Measurements from ENCODE around the gene GPATCH8.
"Not testable (repeated sequence)": the region's sequence is repeated elsewhere in the genome, so short reads cannot be mapped to it uniquely, and the experiment has no call there.

Gene GPATCH8

DNA sequence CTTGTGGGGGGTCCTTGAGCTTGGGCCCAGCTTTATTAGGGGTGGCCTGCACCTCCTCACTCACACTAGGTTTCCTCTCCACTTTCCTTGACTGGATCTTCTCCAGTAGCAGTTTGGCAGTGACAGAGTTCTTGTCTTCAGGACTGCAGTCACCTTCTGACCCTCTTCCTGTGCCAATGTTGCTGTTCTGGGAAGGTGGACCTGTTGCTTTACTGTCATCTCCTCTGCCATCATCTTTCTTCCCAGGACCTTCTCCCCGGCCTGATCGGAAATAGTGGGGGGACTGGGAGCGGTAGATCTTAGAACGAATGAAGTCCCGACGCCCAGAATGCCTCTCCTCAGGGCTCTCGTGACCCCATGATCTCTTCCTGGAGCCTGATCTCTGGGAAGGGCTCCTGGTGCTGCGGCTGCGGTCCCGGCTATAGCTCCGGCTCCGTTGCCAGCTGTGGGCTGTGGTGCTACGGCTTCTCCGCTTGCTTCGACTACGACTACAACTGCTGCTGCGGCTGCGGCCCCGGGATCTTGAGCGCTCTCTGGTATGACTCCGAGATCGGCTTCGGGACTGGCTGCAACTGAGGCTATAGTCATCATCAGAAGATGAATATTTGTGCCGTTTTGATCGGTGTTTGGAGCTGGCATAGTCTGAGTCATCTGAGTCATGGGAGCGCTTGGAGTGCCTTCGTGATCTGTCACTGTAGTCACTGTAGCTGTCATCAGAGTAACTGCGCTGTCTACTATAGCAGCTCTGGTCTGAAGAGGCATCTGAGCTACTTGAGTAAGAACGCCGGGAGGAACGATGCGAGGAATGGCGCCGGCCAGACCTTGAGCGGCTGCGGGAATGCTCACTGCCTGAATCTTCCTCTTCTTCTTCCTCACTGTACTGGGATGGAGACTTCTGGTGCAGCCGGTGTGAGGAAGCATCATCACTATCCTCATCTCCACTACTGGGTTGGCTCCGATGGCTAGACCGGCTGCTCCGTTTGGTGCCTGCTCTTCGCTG is 104.2 kb downstream of the GPATCH8 start:
- DNase-seq (ENCODE audit: extremely low read depth in 1 of 2, low read depth in 1 of 2): no peak

DNA sequence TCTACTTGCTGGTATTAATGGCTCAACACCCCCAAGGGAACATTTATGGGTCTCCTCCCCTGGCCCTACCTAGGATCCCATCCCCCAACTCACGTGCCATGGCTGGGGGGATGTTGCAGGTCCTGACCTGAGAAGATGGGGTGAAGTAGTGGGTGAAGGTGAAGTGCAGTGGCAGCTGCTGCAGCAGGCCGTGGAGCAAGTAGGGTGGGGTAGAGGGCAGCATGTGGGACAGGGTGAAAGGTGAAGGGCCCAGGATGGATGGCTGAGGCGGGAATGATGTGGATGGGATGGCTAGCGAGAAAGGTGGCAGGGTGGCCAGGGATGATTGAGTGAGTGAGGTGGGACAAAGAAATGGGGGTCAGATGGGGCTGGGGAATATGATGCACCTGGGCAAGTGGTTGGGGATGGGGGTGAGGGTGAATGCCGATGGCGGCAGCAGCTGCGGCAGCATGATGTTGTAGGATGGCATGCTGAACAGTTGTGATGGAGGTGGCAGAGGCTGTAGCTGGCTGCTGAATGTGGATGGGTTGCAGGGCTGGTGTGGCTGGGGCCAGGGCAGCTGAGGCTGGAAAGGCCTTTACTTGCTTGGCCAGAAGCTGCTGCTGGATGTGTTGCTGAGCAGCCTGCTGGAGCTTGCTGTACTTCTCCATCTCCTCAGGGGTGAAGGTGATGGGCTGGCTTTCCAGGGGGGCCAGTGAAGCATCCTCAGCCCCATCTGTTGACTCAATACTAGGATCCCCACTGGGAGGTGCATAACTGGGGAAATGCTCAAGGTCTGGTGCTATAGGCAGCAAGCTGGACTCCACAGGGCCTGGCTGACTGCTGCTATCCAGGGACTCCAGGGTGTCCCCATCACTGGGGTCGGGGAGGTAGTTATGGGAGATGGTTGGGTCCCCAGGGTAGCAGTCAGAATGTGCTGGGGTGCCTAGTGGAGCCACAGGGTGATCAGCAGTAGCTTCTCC is 105.4 kb downstream of the GPATCH8 start:
- DNase-seq (ENCODE audit: extremely low read depth in 1 of 2, low read depth in 1 of 2): no peak

DNA sequence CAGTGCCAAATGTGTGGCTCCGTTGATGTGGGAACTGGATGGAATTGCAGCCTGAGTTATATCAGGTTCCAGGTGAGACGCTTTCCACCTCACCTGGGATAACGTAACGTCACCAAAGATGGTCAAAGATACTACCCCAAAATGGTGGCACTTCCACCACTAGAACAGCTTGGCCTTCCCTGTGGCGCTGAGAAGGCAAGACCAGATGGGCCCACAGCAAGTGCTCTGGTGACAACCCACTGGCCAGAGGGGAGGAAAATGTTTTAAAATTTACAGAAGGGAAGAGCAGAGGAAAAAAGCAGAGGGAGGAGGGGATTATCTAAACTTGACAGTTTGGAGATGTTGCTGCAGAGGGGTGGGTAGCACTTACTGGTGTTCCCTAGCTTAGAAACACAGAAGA is 106.3 kb downstream of the GPATCH8 start:
- no peak for DNase-seq (ENCODE audit: extremely low read depth in 1 of 2, low read depth in 1 of 2)

DNA sequence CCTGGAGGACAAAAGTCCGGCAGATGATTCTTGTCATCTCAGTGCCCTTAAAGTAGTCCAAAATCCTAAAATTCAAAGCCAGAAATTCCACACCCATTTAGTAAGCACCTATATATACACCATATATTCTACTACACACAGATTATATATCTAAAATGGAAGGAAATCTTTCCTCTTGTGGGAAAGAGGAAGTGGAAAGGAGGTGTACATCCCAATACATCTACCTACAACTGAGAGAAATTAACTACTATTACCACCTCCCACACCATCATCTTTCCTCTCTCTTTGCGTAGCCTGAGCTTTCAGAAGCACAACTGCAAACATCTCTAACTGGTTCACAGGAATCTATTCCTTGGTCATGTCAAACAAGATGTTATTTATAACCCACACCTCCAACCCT is 108.4 kb downstream of the GPATCH8 start:
- no peak for DNase-seq (ENCODE audit: extremely low read depth in 1 of 2, low read depth in 1 of 2)

DNA sequence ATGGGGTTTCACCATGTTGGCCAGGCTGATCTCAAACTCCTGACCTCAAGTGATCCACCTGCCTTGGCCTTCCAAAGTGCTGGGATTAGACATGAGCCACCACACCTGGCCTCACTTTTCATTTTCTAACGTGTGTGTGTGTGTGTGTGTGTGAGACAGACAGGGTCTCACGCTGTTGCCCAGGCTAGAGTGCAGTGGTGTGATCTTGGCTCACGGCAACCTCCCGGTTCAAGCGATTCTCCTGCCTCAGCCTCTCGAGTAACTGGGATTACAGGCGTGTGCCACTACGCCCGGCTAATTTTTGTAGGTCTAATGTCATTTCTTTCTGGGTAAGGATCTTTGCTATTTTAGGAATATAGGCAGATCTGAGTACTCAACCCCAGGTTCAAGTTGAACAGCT is 109.1 kb downstream of the GPATCH8 start:
- not testable (repeated sequence) for DNase-seq (ENCODE audit: extremely low read depth in 1 of 2, low read depth in 1 of 2)

DNA sequence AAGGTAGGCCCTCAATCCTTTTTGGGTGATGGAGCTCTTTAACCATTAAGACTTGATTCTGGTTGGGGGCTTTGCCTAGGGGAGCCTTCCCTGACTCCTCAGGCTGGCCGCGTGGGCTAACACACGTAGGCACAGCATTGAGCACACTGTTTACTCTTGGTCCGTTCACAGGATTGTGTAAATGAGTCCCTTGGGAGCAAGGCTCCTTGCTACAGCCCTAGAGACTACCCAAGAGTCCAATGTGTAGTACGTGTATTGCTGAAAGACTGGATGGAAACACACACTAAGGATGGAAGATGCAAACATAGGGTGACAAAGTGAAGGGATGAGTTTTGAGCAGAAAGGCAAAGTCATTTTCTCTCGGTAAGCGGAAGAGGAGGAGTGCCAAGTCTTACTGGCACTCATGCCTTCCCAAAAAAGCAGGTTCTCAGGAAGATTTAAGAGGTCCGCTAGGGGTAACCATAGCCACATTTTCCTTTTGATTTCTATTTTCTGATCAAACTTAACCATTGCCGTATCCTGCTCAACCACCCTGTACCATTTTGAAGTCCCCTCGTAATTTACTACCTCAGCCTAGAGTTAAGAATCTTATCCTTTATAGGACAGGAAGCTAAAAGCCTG is 112.8 kb downstream of the GPATCH8 start:
- no peak for DNase-seq (ENCODE audit: extremely low read depth in 1 of 2, low read depth in 1 of 2)

DNA sequence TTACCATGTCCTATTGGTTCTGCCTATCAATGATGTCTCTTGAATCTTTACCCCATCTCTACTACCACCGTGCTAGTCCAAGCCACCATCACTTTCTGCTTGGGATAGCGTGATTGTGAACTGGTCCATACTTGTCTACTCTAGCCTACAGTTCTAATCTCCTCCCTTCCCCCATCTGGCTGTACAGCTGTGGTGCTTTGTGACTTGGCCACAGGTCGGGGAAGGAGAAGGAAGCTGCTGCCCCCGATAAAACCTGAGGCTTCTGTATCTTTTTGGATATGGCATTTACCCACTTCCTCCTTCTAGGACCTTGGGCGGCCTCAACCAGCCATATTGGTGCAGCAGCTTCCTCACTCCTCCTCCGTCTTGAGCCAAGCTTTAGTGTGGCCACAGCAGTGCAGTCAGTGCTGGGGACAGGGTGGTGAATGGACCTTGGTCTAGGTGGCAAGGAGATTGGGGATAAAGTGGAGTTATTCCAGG is 113.4 kb downstream of the GPATCH8 start:
- DNase-seq (ENCODE audit: extremely low read depth in 1 of 2, low read depth in 1 of 2): no peak

DNA sequence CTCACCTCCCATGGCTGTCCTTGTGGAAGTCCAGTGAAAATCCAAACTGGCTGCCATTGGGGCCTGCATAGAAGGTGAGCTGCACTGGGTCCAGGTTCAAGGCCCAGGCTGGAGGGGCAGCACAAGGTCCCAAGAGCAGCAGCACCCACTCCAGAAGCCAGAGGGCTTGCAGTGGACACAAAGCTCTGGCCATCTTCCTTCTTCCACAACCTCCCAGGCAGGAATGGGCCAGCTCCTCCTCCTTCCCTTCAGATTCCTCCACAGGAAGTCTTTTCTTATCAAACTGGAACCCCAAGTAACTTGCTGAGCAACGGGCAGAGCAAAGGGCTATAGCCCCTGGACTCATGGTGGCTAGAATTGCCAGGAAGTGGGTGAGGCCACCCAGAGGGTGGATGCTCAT is 113.9 kb downstream of the GPATCH8 start, which contains the start of gene ITGA2B:
ITGA2B (minus strand) TSS at position 369 of the 400 bp plus-strand sequence; CDS start at position 193, 176 bp downstream.
- no peak for DNase-seq (ENCODE audit: extremely low read depth in 1 of 2, low read depth in 1 of 2)

DNA sequence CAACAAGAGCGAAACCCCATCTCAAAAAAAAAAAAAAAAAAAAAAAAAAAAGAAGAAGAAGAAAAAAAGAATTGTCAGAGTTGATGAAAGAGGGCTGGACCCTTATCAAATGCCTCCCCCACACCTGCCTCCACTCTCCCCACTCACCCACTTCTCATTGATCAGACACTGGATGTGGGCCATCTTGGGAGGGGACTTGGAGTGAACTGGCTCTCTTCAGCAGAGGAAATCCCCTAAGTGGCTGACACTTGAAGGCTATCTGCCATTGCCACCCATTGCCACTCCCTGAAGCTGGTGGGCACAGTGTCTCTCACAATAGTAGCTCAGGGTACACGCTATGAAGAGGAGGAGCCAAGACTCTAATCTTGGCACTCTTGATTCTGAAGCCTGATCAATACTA is 115.4 kb downstream of the GPATCH8 start:
- no peak for DNase-seq (ENCODE audit: extremely low read depth in 1 of 2, low read depth in 1 of 2)

DNA sequence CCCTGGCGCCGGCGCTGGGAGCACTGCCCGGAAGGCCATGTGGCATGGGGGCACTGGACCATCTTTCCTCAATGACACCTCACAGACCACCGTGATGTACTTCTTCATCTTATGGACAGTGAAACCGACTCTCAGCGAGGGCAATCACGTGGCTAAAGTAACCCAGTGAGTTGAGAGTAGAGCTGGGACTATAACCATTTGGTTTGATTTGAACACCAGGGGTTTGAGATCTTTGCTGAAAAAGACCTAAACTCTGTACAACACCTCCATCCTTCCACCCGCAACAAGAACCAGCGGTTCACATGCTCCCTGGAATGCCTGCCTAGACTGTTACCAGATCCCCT is 117.1 kb downstream of the GPATCH8 start:
- DNase-seq (ENCODE audit: extremely low read depth in 1 of 2, low read depth in 1 of 2): no peak

DNA sequence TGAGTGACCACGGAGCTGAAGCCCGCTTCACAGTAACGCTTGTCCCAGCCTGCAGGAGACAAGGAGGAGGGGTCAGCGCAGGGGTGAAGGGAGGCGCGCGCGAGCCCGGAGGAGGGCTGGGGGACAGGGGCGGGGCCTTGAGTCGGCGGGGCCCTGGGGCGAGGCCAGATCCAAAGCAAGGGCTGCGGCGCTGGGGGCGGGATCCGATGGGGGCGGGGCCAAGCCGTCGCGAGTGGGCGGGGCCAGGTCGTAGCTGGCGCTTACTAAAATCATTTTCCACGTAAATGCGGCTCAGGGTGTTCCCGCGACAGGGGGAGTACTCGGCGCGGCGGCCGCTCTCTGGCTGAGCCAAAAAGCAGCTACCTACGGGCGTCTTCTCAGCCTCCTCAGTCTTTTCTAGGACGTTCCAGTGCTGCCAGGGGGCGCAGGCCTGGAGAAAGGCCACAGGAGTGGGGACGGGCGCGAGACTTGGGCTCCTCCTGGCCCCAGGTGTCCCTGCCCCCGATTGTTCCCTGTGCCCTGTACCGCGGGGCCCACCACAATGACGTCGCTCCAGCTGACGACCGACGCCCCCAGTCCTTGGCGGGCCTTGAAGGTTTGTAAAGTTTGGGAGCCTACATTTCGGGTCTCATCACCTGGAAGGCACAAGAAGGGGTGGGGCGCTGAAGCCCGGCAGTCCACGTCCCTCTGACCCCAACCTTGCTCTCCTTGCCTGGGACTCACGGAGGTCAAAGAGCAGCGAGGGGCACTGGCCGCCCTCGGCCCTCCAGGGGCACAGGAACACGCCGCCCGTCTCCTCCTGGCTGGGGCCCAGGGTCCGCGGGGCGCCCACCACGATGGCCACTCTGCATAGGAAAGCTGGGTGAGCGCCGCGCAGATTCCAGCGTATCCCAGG is 117.7 kb downstream of the GPATCH8 start:
- DNase-seq (ENCODE audit: extremely low read depth in 1 of 2, low read depth in 1 of 2): peak; percentile 59 to 77

DNA sequence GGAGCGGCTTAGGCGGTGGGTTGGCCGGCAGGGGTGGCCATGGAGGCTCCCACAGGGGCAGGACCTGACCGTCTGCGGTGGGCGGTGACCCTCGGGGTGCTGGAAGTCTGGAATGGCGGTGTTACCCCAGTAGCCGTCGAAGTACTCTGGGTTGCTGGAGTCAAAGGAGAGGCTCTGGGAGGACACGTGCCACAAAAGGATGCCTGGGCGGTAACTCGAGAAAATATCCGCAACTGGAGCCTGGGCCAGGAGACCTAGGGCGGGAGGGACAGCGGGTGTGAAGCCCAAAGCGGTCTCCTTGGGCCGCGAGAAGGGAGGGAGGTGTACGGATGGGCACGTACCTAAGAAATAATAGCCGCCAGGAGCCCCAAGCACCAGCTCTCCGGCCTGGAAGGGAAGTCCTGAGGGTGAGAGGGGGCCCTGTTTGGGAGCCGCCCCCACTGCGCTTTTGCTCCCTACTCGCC is 118.4 kb downstream of the GPATCH8 start:
- no peak for DNase-seq (ENCODE audit: extremely low read depth in 1 of 2, low read depth in 1 of 2)

DNA sequence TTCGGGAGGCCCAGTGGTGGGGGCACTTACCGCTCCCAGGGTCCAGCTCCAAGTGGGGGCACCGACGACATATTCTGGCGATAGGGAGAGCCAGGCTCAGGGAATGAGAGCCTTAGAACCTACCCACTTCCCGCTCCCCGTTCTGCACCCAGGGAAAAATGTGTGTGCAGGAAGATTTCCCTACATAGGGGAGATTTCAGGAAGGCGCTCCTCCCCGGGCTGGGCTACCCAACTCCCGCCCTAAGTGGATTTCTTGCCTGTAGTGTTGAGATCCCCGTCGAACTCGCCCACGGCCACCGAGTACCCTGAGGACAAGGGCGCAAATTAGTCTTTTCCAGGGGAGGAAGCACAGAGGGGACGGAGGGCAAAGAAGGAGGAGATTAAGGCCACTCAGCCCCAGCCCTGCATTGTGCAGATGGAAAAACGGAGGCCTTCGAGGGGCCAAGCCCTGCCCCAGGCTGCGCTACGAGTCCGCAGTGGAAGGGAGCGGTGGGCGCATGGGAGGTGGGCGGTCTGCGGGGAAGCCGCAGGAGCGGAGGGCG is 118.9 kb downstream of the GPATCH8 start:
- no peak for DNase-seq (ENCODE audit: extremely low read depth in 1 of 2, low read depth in 1 of 2)

DNA sequence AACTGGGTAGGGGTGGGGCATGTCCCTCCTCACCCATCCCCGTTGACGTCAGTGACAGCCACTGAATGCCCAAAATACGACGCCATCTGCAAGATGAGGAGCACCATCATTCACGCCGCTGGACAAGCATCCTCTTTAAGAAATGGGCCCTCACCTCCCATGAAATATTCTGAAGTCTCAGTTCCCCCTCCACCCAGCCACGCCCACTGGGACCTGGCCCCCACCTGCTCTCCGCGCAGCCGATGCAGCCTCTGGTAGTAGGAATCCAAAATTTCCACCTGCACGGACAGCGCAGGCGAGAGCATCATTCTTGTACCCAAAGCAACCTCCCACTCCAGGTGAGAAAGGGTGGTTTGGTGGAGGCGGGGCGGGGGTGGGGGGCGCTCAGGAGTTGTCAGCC is 119.3 kb downstream of the GPATCH8 start:
- no peak for DNase-seq (ENCODE audit: extremely low read depth in 1 of 2, low read depth in 1 of 2)

DNA sequence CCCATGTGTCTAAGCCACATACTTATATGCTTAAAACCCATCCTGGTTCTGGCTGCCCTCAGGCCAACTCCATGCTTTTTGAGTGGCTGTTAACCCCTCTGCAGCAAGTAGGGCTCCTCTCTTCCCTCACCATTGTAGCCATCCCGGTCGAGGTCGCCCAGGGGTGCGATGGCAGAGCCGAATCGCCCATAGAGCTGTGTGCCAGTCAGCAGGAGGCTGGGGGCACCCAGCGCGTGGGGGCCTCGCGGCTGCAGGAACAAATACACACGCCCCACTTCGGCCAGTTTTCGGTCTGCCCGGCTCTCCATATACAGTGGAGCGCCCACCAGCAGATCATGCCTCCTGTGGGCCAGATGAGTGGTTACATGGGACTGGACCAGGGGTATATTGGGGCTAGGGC is 119.8 kb downstream of the GPATCH8 start:
- no peak for DNase-seq (ENCODE audit: extremely low read depth in 1 of 2, low read depth in 1 of 2)

DNA sequence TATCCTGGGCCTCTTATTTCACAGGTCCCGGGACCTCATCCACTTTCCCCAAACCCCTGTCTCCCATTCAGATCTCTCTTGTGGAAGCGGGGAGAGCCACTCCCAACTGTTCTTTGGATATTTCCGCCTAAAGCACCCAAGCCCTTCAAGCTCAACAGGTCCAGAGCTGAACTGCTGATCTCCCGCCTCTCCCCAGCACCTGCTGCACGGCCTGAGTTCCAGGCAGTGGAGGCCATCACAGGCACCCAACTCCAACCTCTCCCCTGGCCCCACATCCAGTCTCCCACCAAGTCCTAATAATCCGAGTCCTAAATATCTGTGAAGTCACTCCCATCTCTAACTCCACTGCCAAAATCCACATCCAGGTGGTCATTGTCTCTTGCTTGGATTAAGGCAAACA is 120.3 kb downstream of the GPATCH8 start:
- DNase-seq (ENCODE audit: extremely low read depth in 1 of 2, low read depth in 1 of 2): no peak

DNA sequence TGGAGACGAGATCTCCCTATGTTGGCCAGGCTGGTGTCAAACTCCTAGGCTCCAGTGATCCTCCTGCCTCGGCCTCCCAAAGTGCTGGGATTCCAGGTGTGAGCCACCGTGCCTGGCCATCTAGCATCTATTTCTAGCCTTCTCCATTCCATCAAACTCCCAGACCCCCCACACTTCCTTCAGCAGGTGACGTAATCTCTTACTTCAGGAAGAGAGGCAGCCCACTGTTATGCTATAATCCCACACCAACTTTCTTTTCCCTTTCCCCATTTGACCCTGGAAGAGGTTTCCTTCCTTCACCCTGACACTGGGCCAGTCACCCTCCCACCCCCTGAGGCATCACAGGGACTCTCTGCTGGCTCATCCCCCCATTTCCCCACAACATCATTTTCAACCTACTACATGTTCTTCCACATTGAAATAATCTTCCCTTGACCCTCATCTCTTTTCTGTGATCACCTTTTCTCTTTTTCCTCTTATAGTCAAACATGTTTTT is 121.3 kb downstream of the GPATCH8 start:
- DNase-seq (ENCODE audit: extremely low read depth in 1 of 2, low read depth in 1 of 2): no peak

DNA sequence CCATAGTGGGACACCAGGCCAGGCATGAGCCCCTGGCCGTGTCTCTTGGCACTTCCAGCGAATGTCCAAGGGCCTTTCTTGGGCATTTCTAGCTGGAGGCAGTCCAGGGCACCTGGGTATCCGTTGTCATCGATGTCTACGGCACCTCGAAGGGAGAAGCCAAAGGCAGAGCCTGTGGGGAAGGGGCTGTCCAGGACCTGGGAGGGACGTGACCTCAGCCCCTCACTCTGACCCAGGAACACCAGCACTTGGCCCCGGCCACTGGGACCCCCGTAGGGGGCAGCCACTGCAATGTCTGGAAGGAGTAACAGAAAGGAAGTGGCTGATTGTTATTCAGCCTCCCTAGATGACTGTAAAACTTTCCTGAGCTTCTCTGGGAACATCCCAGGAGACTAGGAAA is 122.4 kb downstream of the GPATCH8 start:
- DNase-seq (ENCODE audit: extremely low read depth in 1 of 2, low read depth in 1 of 2): no peak

DNA sequence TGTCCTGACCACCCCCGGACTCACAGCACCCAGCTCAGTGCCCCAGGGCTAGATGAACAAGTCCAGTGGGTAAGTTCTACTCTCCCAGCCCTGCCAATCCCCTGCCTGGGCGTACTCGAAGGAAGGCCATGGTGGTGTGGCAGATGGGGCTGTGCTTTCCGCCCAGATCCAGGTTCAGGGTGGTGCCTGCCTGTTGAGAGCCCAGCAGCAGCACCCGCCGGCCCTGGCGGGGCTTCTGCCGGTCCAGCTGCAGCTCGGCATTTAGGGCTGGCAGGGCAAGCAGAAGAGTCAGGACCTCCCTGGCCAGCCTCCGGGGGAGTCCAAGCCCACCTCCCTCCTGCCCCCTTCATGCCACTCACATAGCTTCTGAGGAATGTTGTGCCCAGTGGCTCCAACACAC is 123.3 kb downstream of the GPATCH8 start:
- no peak for DNase-seq (ENCODE audit: extremely low read depth in 1 of 2, low read depth in 1 of 2)

All from stimulated activated CD8-positive, alpha-beta memory T cell treated with anti-CD3 and anti-CD28 coated beads, Interleukin-7, amount 100 ng/mL, for 48 hours (primary cell).